MM.1S (cell line): ENCODE measurements around the gene LEP.

Experiments
- EZH2 ChIP-seq: fragments of 300-600 bp; sonication (generic); optimal IDR thresholded peaks from 2 replicates; pipeline ENCODE3; 2017; ENCODE audit warnings: low read depth, mild to moderate bottlenecking, antibody characterized with exemption, low read length, mixed read lengths
- TF ChIP-seq, protein P1 (sequence below): fragments of 300-600 bp; sonication (generic); IDR thresholded peaks from 2 replicates; pipeline ENCODE4 v1.5.1; 2016; ENCODE audit warnings: antibody characterized with exemption, low read length, mixed read lengths

DNA sequence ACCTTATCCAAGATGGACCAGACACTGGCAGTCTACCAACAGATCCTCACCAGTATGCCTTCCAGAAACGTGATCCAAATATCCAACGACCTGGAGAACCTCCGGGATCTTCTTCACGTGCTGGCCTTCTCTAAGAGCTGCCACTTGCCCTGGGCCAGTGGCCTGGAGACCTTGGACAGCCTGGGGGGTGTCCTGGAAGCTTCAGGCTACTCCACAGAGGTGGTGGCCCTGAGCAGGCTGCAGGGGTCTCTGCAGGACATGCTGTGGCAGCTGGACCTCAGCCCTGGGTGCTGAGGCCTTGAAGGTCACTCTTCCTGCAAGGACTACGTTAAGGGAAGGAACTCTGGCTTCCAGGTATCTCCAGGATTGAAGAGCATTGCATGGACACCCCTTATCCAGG lies 13.4 kb downstream of the LEP start:
- TF ChIP-seq EZH2 = no peak
- TF ChIP-seq, protein P1, sequence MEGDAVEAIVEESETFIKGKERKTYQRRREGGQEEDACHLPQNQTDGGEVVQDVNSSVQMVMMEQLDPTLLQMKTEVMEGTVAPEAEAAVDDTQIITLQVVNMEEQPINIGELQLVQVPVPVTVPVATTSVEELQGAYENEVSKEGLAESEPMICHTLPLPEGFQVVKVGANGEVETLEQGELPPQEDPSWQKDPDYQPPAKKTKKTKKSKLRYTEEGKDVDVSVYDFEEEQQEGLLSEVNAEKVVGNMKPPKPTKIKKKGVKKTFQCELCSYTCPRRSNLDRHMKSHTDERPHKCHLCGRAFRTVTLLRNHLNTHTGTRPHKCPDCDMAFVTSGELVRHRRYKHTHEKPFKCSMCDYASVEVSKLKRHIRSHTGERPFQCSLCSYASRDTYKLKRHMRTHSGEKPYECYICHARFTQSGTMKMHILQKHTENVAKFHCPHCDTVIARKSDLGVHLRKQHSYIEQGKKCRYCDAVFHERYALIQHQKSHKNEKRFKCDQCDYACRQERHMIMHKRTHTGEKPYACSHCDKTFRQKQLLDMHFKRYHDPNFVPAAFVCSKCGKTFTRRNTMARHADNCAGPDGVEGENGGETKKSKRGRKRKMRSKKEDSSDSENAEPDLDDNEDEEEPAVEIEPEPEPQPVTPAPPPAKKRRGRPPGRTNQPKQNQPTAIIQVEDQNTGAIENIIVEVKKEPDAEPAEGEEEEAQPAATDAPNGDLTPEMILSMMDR = no peak
